HEK293 (cell line): Measurements from ENCODE around the gene NNAT.

ENCODE experiments used
- MYNN ChIP-seq: fragments of 450-650 bp; formaldehyde crosslinking; IDR thresholded peaks from 2 replicates; pipeline ENCODE4 v1.5.1; 2016; ENCODE audit warnings: missing biosample characterization, missing genetic modification characterization, borderline replicate concordance
- ZNF239 ChIP-seq: fragments of 450-650 bp; formaldehyde crosslinking; IDR thresholded peaks from 2 replicates; pipeline ENCODE4 v1.5.1; 2016; ENCODE audit warnings: missing biosample characterization, missing genetic modification characterization
- ZNF654 ChIP-seq: fragments of 450-650 bp; formaldehyde crosslinking; IDR thresholded peaks from 2 replicates; pipeline ENCODE4 v1.5.1; 2016; ENCODE audit warnings: low read depth, missing biosample characterization, missing genetic modification characterization
- ZSCAN23 ChIP-seq: fragments of 450-650 bp; formaldehyde crosslinking; IDR thresholded peaks from 2 replicates; pipeline ENCODE4 v1.5.1; 2016; ENCODE audit warnings: missing biosample characterization, missing genetic modification characterization
- TF ChIP-seq, protein P1 (sequence below): fragments of 450-650 bp; formaldehyde crosslinking; IDR thresholded peaks from 2 replicates; pipeline ENCODE4 v1.5.1; 2016; ENCODE audit warnings: missing biosample characterization, missing genetic modification characterization

DNA sequence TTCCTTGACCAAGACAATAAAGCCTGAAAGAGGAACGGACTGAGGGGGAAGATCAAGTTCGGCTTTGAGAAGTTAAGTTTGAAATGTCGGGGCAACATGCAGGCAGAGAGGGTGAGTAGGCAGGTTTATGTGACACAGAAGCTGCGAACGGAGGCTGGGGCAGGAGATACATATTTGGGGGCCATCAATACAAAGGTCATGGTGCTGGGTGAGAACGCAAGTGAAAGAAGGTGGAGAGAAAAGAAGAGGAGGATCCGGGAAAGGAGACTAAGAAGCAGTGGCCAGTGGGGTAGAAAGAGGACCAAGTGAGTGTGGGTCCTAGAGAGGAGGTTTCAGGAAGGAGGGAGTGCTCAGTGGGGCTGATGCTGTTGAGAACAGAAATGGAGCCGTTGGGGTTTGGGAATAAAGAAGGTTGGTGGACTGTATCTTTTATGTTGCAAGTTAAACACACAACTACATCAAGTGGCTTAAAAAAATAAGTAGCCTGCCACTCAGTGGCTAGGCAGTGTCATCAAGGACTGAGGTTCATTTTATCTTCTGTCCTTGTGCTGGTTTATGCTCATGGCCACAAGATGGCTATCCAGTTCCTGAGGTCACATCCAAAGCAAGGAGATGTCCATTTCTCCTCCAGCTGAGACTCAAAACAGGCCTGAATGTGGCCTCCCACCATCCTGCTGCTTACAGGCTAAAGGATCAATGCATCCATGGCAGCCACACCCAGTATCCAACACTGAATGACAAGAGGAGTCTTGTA is 8.3 kb downstream of the NNAT start:
- TF ChIP-seq, protein P1, sequence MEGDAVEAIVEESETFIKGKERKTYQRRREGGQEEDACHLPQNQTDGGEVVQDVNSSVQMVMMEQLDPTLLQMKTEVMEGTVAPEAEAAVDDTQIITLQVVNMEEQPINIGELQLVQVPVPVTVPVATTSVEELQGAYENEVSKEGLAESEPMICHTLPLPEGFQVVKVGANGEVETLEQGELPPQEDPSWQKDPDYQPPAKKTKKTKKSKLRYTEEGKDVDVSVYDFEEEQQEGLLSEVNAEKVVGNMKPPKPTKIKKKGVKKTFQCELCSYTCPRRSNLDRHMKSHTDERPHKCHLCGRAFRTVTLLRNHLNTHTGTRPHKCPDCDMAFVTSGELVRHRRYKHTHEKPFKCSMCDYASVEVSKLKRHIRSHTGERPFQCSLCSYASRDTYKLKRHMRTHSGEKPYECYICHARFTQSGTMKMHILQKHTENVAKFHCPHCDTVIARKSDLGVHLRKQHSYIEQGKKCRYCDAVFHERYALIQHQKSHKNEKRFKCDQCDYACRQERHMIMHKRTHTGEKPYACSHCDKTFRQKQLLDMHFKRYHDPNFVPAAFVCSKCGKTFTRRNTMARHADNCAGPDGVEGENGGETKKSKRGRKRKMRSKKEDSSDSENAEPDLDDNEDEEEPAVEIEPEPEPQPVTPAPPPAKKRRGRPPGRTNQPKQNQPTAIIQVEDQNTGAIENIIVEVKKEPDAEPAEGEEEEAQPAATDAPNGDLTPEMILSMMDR (tag by site-specific recombination), result peak; percentile 73
- TF ChIP-seq ZSCAN23 (tag by site-specific recombination) (no peak), MYNN (tag by site-specific recombination) (no peak), ZNF654 (tag by site-specific recombination) (no peak), ZNF239 (tag by site-specific recombination) (no peak)
